Upper lobe of right lung (tissue), 1 donor: ENCODE measurements around the gene ATP1A3. TPM values are rescaled to one million over a fixed set of nuclear protein-coding genes. Genes with fewer than 3 reads are reported as not detected.

Source experiments
- ATAC-seq: fragments of 200-7000 bp; cut with Tn5 transposase; one replicate; pipeline ENCODE4 v1.9.1; 2020; ENCODE audit warnings: mild to moderate bottlenecking, moderate library complexity
- DNase-seq: peaks from one replicate; pipeline ENCODE4 v3.0.0-alpha.2; 2020
- H3K27ac ChIP-seq: fragments of 200-600 bp; one replicate; pipeline ENCODE4 v1.8.0; 2022
- H3K27me3 ChIP-seq: fragments of 200-600 bp; one replicate; pipeline ENCODE4 v1.8.0; 2022; ENCODE audit warnings: mild to moderate bottlenecking
- H3K36me3 ChIP-seq: fragments of 200-600 bp; one replicate; pipeline ENCODE4 v1.8.0; 2022
- H3K4me1 ChIP-seq: fragments of 200-600 bp; one replicate; pipeline ENCODE4 v1.8.0; 2022
- H3K4me3 ChIP-seq: fragments of 200-600 bp; one replicate; pipeline ENCODE4 v1.8.0; 2022; ENCODE audit warnings: mild to moderate bottlenecking
- H3K9me3 ChIP-seq: fragments of 200-600 bp; one replicate; pipeline ENCODE4 v1.8.0; 2022
- CTCF ChIP-seq: fragments of 200-600 bp; IDR thresholded peaks from one replicate; pipeline ENCODE4 v1.8.0; 2022; ENCODE audit warnings: antibody characterized with exemption
- intact Hi-C: fragments of 100-400 bp; cut with DNase I; formaldehyde crosslinking; loops from one replicate; pipeline ENCODE4 v1.11.0; 2022
- total RNA-seq: library from RNA; stranded (reverse); fragmentation: NEBNext Ultra II Directional; extraction: Animal tissue kit (Norgen Biotek cat#: 25700); gene quantifications from one replicate; pipeline ENCODE4 v1.2.1, GENCODE V29; 2021
- donor health status: DM: no; HTN: yes; CAD: no; lungs with severe emphysema.

Gene ATP1A3
- total RNA-seq, 1 donor from 2014 or later = not detected

DNA sequence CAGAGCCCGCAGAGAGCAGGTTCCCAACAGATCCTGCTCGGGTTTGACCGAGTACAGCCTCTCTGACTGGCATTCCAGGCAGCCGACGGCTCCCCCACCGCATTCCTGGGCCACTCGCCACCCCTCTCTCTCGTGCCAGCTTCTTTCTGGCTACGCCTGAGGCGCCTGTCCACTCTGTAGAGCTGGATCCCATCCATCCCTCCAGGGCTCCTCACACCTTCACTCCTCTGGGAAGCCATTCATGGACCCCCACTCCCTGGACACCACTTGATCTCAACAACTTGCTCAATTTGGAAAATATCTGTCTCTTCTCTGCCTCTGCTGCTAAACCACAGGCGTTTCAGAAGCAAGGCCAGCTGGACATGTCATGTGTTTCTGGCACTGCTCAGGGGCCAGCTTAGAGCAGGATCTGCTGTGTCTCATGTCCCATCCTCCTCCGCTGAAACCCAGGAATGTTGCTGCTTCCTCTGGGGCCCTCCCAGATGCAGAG, 30.6 kb upstream of the ATP1A3 start:
- no peaks in the 10 kb centered on the region for H3K36me3 ChIP-seq
- no peak overlapping the region for H3K27ac ChIP-seq
- ATAC-seq (peak; percentile 62), DNase-seq (no peak)
- H3K9me3 ChIP-seq = no peaks in the 10 kb centered on the region
- no peak for TF ChIP-seq CTCF
- H3K4me1 ChIP-seq = peaks cover 3% of the 10 kb centered on the region
- intact Hi-C loops = no loop called here
- peaks cover 5% of the 10 kb centered on the region for H3K27me3 ChIP-seq
- H3K4me3 ChIP-seq = no peak overlapping the region

DNA sequence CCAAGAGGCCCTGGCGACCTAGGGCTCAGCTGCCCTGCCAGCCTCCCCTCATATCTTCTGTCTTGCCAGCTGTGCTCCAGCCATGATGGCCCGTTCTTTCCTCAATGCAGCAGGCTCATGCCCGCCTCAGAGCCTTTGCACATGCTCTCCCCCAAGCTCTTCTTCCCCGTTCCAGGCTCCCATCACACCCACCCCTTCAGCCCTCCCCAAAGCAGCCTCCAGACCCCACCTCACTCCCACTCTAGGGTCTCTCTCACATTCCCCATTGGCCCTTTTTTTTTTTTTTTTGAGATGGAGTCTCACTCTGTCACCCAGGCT, 29.9 kb upstream of the ATP1A3 start:
- TF ChIP-seq CTCF = no peak
- intact Hi-C loops = no loop called here
- Histone ChIP-seq H3K27me3 (peaks cover 5% of the 10 kb centered on the region), H3K9me3 (no peaks in the 10 kb centered on the region), H3K27ac (no peak overlapping the region), H3K36me3 (no peaks in the 10 kb centered on the region), H3K4me3 (no peak overlapping the region), H3K4me1 (peaks cover 3% of the 10 kb centered on the region)
- ATAC-seq = no peak
- no peak for DNase-seq

GRCh38 chr19:42023121-42023942, 29.3 kb upstream of the ATP1A3 start:
- TF ChIP-seq CTCF = no peak
- Histone ChIP-seq H3K27me3 (peaks cover 5% of the 10 kb centered on the region), H3K9me3 (no peaks in the 10 kb centered on the region), H3K4me3 (no peak overlapping the region), H3K36me3 (no peaks in the 10 kb centered on the region), H3K27ac (no peak overlapping the region), H3K4me1 (peaks cover 3% of the 10 kb centered on the region)
- DNase-seq = no peak
- intact Hi-C loops = no loop called here
- ATAC-seq = no peak

DNA sequence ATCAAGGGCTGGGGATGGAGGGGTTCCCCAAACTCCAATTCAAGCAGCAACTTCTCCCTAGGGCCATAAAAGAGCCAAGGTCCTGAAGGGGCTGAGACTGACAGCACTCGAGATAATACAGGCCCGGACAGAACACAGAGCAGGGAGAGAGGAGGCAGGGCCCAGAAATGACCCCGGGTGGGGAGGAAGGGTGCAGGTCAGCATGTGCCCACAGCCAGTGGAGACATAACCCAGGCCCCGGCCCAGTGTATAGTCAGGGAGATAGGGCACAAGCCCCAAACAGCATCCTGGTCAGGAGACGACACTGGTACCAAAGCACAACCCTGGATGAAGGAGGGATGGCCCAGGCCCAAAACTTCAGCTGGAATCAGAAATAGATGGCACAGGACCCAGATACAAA, 28.6 kb upstream of the ATP1A3 start:
- Histone ChIP-seq H3K27ac (no peak overlapping the region), H3K36me3 (no peaks in the 10 kb centered on the region), H3K4me3 (no peak overlapping the region), H3K4me1 (peaks cover 3% of the 10 kb centered on the region), H3K9me3 (no peaks in the 10 kb centered on the region), H3K27me3 (peaks cover 5% of the 10 kb centered on the region)
- no peak for ATAC-seq
- no peak for DNase-seq
- no peak for TF ChIP-seq CTCF
- intact Hi-C loops = no loop called here

DNA sequence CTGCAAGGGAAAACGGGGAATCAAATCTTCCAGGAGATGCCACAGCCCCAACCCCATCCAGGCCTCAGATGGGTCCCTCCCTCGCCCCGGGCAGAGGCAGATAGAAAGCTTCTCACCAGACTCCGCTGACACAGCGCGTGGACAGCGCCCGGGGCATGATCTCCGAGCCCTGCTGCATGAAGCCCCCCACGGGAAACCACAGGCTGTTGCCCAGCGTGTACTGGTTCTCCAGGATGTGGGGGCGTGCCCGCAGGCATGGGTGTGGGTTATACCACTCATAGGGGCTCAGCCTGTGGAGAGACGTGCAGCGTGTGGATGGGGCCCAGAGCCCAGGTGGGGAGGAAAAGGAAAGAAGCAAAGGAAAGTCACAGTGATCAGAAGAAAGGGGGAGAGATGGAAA, 27.2 kb upstream of the ATP1A3 start:
- intact Hi-C loops = no loop called here
- no peak overlapping the region for H3K4me3 ChIP-seq
- DNase-seq (no peak), ATAC-seq (no peak)
- H3K36me3 ChIP-seq = no peaks in the 10 kb centered on the region
- H3K27me3 ChIP-seq = peaks cover 5% of the 10 kb centered on the region
- H3K27ac ChIP-seq = no peak overlapping the region
- no peak for TF ChIP-seq CTCF
- H3K9me3 ChIP-seq = no peaks in the 10 kb centered on the region
- peaks cover 3% of the 10 kb centered on the region for H3K4me1 ChIP-seq
